Tibial nerve (tissue), 3 donors: Measurements from ENCODE around the gene NONO.

Experiments used
- CTCF ChIP-seq, 5 experiments: fragments of 200-600 bp in 3 of 5; fragments of 450-650 bp in 2 of 5; sonication (generic) in 3 of 5; IDR thresholded peaks; one replicate each; pipeline ENCODE4 v1.5.1; 2016 to 2019; ENCODE audit warnings: antibody characterized with exemption in 5 of 5, mild to moderate bottlenecking in 3 of 5, moderate library complexity in 2 of 5
- POLR2A ChIP-seq, 2 donors: fragments of 450-650 bp; IDR thresholded peaks; one replicate each; pipeline ENCODE4 v1.6.1; 2017; ENCODE audit warnings: antibody characterized with exemption in 2 of 2, mild to moderate bottlenecking in 2 of 2, moderate library complexity in 2 of 2

- TF ChIP-seq CTCF (IDR thresholded peaks at IDR 0.05) (no peak), POLR2A (IDR thresholded peaks at IDR 0.05) (no peak)
These were observed 31.9 kb upstream of the NONO start for GRCh38 chrX:71251466-71251973.
